COLO668 (cell line): ENCODE data around the gene CLIP2.
A peak's percentile ranks its signal among the peaks of the same experiment; 100 is the strongest.
"Not testable (repeated sequence)": the region's sequence is repeated elsewhere in the genome, so short reads cannot be mapped to it uniquely, and the experiment has no call there.

Experiments used
- DNase-seq: peaks from one replicate; lab custom pipeline; 2025; ENCODE audit not compliant: unreplicated experiment; lab: John Stamatoyannopoulos, UW

Gene CLIP2

DNA sequence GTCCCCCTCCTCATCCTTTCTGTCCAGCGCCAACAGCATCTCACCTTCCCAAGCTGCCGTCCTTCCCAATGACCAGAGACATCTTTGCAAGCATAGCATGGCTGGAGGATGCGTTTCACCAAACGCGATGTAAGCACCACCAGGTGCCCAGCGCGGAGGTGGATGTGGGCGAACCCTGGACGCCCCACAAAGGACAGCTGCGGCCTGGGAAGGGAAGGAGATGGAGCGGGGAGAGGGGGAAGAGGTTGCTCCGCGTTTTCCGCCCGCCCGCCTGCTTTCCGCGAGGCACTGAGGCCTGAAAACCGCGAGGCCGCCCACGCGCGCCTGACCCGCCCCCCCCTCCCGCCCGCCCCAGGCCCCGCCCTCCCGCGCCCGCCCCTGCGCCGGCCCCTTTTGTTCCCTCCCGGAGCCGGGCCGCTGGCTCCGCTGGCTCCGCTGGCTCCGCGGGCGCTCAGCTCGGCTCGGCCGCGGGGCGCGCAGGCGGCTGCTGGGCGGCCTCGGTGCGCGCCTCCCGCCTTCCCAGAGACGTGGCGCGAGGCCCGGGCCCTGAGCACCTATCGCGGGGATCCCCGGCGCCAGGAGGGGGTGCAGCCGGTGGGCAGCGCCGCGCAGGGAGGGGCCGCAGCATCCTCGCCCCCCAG is at the start of gene CLIP2:
Gene CLIP2, plus strand, starts transcription at position 390 of the 641 bp plus-strand sequence. CDS start 28,140 bp downstream, outside the sequence.
- DNase-seq = peak; percentile 93

DNA sequence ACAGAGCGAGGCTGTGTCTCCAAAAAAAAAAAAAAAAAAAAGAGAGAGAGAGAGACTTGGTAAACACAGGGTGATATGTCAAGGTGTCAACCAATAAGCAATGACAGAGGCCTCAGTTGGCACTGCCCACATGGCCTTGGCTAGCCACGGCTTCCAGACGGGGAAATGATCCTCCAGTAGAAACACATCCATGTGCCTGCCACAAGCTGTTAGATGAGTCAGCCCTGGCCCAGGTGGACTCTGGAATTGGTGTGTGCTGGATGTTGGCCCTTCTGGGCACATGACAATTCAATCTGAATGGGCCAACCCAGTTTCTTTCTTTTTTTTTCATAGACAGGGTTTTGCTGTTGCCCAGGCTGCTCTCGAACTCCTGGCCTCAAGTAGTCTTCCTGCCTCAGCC is 48.7 kb upstream of the CLIP2 start:
- no peak for DNase-seq

DNA sequence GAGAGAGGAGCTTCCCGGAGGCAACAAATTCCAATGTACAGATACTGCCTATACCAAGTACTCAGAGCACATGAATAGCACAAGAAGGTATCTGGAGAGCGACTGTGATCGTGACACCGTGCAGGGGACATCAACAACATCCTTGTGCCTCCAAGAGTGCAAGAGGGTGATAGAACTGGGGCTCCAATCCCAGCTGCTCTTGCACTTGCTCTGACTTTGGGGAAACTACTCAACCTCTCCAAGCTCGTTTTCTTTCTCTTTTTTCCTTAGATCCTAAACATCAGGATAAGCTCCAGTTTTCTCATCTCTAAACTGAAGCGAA is 47.1 kb upstream of the CLIP2 start:
- no peak for DNase-seq

DNA sequence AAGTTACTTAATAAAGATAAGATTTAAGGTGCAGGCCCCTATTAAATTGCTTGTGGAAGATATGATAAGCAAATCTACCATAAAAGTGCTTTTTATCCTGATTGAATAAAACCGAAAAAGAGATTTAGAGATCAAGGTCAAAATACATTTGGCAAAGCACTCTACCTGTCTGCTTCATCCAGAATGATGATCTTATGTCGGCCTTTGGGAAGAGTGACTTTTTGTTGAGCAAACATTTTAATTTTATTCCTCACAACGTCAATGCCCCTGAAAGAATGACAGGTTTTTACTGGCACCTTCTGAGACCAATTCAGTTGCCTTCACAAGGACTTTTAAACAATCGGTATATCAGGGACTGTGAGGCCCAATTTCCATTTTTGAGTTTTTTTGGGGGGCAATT is 42.7 kb upstream of the CLIP2 start:
- DNase-seq = no peak

DNA sequence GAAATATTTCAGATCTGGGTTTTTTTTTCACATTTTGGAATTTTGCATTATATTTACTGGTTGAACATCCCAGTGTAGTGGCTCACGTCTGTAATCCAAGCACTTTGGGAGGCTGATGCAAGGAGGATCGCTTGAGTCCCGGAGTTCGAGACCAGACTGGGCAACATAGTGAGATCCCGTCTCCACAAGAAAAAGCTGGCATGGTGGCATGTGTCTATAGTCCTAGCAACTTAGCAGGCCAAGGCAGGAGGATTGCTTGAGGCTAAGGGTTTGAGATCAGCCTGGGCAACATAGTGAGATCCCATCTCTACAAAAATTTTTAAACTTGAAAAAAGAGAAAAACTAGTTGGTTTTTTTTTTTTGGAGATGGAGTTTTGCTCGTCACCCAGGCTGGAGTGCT is 41.1 kb upstream of the CLIP2 start:
- no peak for DNase-seq

DNA sequence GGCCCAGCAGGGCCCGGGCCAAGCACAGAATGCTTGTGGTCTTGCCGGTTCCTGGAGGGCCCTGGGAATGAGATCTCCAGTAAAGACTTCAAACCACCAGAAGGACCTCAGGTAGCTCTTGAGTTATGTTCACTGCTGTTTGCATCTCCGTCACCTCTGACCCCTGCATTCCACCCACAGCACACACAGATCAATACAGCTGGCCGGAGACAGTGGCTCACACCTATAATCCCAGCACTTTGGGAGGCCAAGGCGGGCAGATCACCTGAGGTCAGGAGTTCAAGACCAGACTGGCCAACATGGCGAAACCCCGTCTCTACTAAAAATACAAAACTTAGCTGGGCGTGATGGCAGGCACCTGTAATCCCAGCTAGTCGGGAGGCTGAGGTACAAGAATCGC is 40.1 kb upstream of the CLIP2 start:
- DNase-seq = not testable (repeated sequence)

DNA sequence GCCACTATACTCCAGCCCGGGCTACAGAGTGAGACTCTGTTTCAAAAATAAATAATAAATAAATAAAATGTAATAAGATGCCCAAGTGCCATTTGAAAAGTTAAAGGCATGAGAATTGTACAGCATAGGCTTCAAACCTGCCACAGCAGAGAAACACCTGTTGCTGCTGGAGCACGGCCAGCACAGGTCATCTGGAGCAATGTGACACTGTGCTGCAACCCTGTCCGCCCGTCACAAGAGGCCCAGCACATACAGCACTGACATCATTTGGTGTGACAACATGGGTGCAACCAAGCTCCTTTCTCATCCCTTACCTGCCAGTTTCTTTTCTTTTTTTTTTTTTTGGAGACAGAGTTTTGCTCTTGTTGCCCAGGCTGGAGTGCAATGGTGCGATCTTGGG is 36.3 kb upstream of the CLIP2 start:
- DNase-seq = peak; percentile 85

DNA sequence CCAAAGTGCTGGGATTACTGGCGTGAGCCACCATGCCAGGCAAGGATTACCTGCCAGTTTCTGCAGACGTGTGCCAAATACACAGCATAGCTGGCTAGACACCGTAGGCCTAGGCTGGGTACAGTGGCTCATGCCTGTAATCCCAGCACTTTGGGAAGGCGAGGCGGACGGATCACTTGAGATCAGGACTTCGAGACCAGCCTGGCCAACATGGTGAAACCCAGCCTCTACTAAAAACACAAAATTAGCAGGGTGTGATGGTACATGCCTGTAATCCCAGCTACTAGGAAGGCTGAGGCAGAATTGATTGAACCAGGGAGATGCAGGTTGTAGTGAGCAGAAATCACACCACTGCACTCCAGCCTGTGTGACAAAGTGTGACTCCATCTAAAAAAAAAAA is 35.9 kb upstream of the CLIP2 start:
- peak; percentile 25 for DNase-seq

DNA sequence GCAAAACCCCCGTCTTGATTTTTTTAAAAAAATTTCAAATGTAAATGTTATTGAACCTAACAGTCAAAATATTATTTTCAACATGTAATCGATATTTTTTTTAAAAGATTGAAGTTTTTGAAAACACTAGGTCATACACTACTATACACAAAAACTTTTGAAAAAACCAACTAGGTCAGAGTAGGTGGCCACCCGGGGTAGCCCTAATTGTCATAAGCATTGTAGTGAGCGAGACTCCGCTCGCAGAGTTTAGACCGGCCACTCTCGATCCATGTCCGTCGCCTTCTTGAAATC is 35.4 kb upstream of the CLIP2 start:
- peak; percentile 26 for DNase-seq

DNA sequence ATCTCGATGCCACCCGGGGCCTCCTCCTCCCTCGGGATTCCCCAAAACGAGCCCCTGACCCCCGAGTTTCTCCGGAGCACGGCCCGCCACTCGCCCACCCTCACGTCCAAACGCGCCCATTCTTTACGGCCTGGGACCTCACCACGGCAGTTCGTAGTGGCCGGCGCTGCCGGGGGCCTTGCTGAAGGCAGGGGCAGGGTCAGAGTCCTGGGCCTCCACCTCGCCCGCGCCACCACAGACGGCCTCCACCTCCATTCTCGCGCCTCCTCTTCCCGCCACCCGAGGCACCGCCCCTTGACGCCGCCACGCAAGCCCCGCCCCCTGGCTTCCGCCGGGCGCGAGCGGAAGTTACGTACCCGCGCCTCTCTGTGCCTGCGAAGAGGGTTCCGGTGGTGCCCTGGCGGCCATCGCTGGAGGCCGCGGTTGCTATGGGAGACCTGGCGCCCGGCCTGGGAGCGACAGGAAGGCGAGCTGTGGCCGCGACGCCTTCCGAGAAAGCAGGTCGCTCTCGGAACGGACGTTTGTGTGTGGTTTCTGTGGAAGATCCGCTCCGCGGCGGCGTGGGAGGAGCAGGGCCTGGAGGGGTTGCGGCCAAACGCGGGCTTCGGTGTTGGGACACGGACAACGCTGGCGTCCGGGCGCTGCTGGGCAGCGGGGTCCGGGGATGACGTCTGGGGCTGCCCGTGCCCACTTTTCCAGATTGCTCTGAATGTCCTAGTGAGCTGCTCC is 34.9 kb upstream of the CLIP2 start, which contains the start of gene RFC2:
Gene RFC2, minus strand, starts transcription at position 271 of the 729 bp plus-strand sequence. Its CDS starts 16 bp downstream, at position 255.
- peak; percentile 96 for DNase-seq

DNA sequence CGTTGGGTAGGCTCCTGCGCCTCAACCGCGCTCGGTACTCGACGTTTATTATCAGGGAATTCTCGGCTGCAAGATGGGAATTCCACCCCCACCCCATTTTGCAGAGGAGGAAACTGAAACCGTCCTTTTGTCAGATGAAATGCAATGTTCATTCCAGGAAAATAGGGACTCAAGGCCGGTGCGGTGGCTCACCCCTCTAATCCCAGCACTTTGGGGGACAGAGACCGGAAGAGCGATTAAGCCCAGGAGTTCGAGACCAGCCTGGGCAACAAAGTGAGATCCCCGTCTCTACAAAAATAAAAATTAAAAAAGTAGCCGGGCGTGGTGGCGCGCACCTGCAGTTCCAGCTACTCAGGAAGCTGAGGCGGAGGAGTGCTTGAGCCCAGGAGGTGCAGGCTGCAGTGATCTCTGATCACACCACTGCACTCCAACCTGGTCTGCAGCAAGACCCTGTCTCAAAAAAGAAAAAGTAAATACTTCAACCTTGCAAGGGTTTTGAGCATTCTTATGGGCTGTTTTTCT is 34.3 kb upstream of the CLIP2 start:
- peak; percentile 25 for DNase-seq

DNA sequence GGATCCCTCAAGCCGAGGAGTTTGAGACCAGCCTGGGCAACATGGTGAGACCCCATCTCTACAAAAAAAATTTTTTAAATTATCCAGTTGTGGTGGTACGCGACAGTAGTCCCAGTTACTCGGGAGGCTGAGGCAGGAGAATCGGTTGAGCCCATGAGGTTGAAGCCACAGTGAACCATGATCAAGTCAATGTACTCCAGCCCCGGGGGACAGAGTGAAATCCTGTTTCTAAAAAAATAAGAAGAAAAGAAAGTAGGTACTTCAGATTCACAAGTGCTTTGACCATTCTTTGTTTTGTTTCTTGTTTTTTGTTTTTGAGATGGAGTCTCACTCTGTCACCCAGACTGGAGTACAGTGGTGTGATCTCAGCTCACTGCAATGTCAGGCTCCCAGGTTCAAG is 33.7 kb upstream of the CLIP2 start:
- not testable (repeated sequence) for DNase-seq

DNA sequence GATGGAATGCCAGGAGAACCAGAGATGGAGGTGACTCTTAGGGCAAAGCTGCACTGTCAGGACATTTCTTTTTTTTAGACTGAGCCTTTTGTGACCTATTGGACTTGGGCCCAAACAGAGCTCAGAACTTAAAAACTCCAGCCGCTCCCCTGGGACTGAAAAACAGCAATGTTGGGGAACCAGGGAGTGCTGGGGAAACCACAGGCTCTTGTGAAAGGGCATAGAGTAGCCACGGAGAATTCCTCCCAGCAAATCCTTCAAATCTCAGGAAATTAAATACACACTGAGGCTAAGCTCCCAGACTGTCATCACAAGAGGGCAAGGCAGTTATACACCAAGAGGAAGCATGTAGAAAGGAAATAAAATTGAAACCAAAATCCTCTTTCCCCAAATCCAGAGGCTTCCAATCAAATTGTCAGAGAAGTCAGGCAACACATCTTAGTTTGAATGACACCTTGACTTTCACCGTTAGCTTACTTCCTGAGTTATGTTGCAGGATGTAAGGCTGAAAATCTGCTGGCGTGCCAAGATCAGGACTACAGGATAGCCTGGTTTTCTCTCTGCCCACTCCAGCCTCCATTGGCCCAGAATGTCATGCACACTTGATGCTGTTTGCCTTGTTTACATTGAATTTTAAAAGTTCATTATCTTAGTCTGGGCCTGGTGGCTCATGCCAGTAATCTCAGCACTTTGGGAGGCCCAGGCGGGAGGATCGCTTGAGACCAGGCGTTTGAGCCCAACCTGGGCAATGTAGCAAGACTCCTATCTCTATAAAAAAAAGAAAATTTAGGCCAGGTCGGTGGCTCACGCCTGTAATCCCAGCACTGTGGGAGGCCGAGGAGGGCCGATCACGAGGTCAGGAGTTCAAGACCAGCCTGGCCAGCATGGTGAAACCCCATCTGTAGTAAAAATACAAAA is 32.5 kb upstream of the CLIP2 start:
- no peak for DNase-seq

DNA sequence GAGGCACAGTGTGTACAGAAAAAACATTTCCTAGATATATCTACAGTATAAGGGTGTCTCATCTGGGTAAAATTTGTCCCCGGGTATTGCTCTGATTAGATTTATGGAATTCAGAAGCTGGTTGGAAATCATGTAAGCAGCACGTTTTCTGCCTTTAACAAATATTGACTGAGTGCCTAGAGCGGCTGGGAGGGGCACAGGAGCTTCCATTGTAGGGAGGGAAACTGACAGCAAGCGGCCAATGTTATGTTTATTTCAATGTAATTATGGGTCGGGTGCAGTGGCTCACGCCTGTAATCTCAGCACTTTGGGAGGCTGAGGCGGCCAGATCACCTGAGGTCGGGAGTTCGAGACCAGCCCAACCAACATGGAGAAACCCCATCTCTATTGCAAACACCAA is 30.6 kb upstream of the CLIP2 start:
- no peak for DNase-seq

DNA sequence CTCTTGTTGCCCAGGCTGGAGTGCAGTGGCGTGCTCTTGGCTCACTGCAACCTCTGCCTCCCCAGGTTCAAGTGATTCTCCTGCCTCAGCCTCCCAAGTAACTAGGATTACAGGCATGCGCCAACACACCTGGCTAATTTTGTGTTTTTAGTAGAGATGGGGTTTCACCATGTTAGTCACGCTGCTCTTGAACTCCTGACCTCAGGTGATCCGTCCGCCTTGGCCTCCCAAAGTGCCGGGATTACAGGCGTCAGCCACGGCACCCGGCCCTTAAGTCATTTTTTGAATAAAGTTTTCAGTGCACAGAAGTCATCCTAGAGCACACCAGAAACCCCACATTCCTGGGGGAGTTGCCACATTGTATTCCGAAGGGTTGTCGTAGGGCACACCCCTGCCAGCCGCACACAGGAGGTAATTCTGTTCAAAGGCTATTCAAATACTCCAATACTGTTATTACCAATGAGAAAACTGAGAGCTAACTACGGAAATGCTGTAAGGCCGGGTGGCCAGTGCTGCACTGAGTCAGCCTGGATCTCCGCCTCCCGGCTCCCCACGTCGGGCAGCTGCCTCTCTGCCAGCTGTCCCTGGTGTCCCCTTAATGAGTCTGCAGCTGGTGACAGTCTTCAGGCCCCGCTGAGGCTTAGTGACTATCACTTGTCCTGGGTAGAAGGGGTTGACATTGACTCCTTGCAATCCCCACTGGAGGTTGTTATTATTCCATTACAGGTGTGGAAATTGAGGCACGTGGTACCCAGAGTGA is 26.4 kb upstream of the CLIP2 start:
- DNase-seq = peak; percentile 74

DNA sequence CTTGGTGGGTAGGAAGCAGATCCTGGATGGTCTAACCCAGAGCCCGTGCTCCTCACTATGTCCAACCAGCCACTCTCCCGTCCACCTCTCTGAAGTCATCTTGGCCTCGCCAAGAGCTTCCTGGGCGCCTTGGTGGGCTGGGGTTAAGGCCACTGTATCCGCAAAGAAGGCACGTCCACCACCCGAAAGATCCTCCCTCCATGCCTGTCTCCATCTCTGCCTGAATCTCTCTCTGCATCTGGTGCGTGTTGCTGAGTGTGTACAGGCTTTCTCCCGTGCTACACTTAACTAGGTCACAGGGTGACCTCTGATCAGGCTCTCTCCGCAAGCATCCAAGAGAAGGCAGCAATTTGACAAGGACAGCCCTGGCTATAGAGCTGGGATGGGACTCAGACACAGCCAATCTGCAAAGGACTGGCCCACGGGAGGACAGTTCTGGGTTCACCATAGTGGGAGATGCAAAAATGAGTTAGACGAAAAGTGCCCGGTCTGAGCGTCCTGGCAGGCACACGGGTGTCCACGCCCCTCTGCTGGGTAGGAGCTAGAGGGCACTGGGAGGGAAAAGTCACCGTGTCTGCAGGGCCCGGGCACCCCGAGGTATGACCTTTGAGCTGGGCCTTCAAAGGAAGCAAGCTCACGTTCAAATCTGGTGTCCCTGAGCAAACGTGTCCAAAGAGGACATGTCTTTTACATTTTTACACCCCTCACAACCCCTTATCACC is 25.6 kb upstream of the CLIP2 start:
- no peak for DNase-seq

DNA sequence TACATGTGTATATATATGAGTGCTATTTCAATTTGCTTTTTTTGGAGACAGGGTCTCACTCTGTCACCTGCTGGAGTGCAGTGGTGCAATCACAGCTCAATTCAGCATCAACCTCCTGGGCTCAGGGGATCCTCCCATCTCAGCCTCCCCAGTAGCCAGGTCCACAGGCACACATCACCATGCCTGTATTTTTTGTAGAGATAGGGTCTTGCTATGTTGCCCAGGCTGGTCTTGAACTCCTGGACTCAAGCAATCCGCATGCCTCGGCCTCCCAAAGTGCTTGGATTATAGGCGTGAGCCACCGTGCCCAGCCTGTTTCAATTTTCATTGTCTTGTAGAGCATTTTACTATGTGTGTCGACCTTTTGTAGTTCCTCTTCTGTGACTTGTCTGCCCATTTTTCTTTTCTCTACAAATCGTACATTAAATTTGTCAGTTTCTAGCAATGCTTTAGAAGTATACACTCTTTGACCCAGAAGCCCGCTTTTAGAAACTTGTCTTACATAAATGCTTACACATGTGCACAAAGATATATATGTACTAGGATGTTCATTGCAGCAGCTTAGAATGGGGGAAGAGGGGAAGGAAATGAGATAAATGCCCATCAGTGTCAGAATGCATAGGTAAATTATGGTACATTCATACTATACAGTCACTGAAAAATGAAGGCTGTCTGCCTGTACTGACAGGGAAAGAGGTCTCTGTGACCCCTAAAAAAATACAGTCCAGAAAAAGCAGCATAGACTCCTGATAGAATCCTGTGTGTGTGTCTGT is 22.8 kb upstream of the CLIP2 start:
- DNase-seq = no peak

DNA sequence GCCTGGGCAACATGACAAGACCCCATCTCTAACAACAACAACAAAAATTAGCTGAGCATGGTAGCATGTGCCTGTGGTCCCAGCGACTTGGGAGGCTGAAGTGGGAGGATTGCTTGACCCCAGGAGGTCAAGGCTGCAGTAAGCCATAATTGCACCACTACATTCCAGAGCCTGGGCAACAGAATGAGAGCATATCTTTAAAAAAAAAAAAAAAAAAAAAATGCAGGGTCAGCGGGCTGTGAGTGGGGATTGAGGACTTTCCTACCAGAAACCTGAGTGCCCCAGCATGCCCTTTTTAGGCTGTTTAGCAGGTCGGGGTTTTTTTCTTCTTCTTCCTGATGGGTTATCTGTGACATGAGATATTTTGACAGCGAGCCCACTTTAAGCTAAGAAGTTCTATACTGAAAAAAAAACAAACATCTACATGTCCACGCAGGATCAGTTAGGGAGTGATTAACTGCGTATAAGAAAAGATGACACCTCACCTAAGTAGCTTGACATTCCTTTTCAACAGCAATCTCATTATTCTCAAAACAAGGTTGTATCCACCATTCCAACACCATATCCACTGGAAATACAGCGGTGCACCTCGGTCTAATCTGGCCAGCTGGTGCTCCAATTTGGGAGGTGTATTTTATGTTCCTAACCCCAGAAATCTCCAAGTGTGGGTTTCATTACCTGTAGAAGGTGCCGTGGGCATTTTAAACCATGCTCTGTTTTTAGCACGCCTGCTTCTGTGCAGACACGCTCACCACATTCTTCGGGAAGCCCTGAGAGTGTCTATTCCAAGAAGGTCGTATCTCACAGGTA is 21.2 kb upstream of the CLIP2 start:
- no peak for DNase-seq
